Measurements from ENCODE around the gene SWT1.

The SWT1 gene

DNA sequence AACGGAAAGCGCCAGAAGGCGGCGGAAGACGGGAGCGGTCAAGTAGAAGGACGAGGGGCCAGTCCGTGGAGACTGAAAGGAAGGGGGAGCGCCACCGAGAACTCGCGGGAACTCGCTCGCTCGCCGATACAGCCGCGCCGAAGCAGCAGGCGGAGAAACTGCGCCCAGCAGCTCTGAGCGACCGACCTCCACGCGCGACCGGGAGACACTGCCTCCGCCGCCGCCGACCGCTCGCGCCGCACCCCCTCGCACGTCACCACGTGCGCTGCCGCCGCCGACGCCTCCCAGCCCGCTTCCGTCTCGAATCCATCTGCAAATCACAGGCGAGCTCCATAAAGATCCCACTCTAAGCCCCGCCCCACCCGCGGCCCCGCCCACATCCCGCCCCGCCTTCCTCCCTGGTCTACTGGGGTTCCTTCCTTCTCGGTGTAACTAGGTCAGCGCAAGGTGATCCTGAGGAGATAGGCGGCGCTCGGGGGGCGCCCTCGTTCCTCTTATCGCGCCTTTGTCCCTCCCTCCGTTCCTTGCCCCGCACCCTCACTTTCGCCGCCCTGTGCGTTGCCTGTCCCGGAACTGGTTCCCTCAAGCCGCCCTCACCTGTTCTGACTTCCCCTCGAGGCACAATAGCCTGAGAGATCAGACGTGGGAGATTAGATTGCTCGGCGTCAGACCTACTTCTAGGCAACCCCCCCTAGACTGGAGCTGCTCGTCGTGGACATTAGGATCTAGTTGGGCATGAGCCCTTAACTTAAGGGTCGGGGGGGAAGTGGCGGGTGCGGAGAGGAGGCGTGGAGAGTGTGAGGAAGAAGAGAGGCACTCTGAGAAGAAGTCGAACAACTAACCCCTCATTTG, 160.3 kb downstream of the SWT1 start, which contains the start of gene IVNS1ABP:
IVNS1ABP (minus strand) TSS at position 210 of the 852 bp plus-strand sequence. CDS start 7,750 bp downstream, outside the sequence.
- TF ChIP-seq, protein P1, sequence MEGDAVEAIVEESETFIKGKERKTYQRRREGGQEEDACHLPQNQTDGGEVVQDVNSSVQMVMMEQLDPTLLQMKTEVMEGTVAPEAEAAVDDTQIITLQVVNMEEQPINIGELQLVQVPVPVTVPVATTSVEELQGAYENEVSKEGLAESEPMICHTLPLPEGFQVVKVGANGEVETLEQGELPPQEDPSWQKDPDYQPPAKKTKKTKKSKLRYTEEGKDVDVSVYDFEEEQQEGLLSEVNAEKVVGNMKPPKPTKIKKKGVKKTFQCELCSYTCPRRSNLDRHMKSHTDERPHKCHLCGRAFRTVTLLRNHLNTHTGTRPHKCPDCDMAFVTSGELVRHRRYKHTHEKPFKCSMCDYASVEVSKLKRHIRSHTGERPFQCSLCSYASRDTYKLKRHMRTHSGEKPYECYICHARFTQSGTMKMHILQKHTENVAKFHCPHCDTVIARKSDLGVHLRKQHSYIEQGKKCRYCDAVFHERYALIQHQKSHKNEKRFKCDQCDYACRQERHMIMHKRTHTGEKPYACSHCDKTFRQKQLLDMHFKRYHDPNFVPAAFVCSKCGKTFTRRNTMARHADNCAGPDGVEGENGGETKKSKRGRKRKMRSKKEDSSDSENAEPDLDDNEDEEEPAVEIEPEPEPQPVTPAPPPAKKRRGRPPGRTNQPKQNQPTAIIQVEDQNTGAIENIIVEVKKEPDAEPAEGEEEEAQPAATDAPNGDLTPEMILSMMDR (IDR thresholded peaks at IDR 0.05): peak; percentile 40; the same call in 1 of the 2 replicates

DNA sequence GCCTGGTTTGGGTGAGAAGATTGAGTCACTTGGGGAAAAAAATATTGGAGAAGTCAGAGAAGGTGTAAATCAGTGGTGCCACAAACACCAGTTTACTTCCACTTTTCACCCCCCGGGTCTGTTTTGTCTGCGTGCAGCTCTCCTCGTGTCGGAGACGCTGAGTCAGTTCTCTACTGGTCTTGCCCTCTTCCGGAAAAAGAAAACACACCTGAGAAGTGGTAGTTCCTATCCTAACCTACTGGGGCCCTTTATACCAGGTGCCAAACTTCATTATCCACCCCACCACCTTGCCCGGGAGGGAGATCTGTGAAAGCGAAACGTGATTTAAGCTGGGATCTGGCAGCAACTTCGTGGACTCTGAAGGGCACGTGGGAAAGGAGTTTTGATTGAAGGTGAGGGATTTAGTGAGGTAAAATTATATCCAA, 160.9 kb downstream of the SWT1 start:
- TF ChIP-seq, protein P1 (IDR thresholded peaks at IDR 0.05): no peak

DNA sequence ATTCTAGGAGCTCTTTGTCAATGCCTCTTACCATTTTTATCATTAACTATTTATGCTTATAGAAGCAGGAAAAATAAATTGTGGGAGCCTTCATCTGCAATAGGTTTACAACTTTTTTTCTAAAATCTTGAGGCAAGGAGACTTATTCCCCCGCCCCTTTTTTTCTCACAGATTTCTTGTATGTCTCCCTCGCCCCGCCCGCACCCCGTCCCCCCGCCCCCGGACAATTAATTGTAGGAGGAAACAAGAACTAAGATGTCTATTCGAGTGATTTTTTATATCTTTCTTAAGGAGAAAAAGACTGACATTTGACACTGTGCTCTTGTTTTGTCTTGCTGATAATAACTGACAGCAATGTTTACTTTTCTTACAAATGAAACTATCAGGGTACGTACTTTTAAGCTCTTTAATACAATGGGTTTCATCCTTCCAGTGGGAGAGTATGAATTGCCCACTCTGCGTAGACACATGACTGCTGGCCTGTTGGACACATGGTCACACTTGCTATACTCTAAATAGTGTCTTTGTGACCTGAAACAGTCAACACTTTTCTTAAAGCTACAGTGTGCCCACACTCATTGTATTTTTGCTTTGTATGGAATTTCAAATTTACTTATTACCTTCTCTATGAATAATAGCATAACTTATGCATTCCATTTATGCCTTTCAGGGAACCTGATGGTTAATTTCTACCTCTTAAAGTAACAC, 161.6 kb downstream of the SWT1 start:
- TF ChIP-seq, protein P1 (IDR thresholded peaks at IDR 0.05): no peak

DNA sequence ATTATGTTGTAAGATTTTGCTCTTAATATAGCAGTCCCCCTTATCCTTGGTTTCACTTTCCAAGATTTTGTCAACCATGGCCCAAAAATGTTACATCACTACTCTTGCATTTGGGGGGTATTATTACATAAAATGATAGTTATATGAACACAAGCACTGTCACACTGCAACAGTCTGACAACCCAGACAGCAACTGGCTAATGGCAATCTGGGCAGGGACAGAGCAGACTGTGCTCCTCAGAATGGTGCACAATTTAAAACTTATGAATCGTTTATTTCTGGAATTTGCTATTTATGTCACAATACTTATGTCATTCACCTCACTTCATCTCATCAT, 162.1 kb downstream of the SWT1 start:
- TF ChIP-seq, protein P1 (IDR thresholded peaks at IDR 0.05): no peak

DNA sequence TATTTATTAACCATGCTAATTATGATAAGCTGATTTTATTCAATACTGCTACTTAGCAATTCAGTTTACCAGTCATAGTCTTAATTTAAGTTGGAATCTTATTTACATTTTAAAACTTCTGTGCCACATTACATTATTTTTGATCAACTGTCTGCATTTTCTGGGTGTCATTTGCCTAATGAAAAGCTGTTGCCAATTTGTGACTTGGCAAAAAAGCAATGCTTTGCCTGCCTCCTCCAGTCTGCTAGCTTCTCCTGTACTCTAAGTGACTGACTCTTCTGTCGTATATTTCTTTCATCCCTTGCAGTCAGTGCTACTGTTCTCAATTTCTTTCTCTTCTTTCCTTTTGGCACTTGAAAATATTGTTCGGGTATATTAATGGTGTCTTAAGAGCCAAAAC, 165.7 kb downstream of the SWT1 start:
- TF ChIP-seq, protein P1 (IDR thresholded peaks at IDR 0.05): no peak

DNA sequence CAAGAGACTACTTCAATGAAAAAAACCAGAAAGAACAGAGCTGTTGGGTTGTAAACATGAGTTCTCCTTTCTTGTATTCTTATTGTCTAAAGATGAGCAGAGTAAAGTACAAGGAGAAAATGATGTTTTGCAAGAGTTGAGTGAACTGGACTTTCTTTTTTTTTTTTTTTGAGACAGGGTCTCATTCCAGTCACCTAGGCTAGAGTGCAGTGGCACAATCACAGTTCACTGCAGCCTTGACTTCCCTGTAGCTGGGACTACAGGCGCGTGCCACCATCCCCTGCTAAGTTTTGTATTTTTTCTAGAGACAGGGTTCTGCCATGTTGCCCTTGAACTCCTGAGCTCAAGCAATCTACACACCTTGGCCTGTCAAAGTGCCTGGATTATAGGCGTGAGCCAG, 167.2 kb downstream of the SWT1 start:
- TF ChIP-seq, protein P1 (IDR thresholded peaks at IDR 0.05): no peak

DNA sequence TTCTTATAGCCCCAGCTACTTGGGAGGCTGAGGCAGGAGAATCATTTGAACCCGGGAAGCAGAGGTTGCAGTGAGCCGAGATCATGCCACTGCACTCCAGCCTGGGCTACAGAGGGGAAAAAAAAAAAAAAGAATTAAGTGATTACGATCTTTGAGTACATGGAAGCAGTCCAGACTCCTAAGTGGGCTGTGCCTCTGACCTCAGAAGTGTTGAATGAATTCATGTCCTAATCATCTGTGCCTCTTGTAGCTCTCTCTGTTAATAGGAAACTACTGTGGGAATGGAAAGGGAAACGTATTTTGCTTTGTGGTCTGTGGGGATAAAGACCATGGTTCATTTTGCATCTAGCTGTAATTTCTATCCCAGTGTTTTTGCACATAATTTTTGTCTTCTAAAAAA, 168.4 kb downstream of the SWT1 start:
- TF ChIP-seq, protein P1 (IDR thresholded peaks at IDR 0.05): no peak
